GM10847 (cell line): Measurements from ENCODE around the gene RPL32.

ENCODE experiments used
- POLR2A ChIP-seq: IDR thresholded peaks from 2 replicates; pipeline ENCODE4 v1.6.1; 2011; ENCODE audit not compliant: insufficient read length; ENCODE audit errors: extremely low read depth

Gene RPL32

DNA sequence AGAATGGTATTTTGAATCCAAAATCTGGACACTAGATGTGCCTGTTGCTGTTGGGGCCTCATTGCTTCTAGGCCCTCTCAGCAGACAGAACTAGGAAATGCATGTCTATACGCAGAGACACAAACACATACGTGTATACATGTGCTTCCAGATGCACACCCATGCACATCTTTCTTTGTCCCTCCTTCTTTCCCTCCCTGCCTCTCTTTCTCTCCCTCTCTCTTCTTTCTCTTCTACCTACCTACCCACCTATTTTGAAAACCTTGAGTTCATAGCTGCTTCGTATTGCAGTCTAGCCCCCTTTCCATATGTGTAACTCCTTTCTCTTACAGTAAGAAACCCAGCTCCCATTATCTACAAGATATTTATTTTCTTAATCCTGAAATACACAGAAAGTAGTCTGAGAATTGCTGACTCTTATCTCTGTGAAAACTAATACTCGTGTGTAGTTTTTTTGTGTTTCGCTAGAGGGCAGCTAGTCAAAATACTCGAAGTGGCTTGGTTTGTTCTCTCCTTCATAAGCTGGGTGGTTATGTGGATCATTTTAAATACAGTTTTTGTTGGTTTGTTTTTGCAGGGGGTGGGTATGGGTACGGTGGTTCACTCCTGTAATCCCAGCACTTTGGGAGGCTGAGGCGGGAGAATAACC is 18.5 kb downstream of the RPL32 start:
- no peak for TF ChIP-seq POLR2A

DNA sequence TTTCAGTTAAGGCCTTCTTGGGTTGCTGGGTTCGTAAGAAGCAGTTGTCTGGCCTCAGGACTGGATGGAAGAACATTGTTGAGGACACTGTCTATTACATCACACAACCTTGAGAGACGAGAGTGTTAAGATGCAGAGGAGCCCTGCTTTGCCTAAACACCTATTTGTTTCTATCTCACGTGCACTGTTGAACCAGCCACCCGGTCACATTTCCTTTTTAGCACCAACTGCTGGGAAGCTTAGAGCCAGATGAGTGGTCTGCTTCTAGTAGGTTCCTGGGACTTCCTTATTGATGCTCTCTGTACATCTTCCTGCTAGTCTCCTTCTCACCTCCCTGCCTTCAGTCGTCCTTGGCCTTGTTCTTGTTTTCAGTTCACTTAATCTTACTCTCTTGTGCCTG is 22.6 kb downstream of the RPL32 start:
- no peak for TF ChIP-seq POLR2A

DNA sequence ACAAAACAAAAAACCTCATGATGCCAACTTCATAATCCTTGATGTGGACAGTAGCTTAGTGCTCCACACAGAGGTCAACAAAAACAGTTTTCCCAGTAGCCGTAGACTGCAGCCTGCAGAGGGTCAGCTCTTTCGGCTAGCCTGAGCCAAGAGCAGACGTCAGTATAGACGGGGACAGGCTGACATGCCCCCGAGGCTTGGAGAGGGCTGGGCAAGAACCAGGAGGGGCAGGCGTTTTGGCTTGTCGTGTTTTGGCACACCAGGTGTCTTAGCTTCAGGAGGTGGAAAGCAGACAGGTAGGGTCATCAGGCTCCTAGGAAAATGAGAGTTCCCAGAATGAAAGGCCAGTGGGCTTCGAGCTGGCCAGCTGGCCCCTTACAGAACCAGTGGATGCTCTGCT is 23.1 kb downstream of the RPL32 start:
- no peak for TF ChIP-seq POLR2A

DNA sequence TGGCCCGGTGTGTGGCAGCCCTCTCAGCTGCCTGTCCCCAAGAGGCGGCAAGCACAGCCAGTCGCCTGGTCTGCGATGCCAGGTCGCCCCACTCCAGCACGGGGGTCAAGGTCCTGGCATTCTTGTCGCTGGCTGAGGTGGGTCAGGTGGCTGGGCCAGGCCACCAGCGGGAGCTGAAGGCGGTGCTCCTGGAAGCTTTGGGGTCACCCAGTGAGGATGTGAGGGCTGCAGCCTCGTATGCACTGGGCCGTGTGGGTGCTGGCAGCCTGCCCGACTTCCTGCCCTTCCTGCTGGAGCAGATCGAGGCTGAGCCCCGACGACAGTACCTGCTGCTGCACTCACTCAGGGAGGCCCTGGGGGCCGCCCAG is 24.0 kb downstream of the RPL32 start:
- no peak for TF ChIP-seq POLR2A

DNA sequence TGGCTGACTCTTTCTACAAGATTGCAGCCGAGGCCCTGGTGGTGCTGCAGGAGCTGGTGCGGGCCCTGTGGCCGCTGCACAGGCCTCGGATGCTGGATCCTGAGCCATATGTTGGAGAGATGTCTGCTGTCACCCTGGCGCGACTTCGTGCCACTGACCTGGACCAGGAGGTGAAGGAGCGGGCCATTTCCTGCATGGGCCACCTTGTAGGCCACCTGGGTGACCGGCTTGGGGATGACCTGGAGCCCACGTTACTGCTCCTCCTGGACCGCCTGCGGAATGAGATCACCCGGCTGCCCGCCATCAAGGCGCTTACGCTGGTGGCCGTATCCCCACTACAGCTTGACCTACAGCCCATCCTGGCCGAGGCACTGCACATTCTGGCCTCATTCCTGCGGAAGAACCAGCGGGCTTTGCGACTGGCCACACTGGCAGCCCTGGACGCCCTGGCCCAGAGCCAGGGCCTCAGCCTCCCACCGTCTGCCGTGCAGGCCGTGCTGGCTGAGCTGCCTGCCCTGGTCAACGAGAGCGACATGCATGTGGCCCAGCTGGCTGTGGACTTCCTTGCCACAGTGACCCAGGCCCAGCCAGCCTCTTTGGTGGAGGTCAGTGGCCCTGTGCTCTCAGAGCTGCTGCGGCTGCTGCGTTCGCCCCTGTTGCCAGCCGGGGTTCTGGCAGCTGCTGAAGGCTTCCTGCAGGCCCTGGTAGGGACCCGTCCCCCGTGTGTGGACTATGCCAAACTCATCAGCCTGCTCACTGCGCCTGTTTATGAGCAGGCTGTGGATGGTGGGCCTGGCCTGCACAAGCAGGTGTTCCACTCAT is 24.6 kb downstream of the RPL32 start:
- TF ChIP-seq POLR2A = no peak

DNA sequence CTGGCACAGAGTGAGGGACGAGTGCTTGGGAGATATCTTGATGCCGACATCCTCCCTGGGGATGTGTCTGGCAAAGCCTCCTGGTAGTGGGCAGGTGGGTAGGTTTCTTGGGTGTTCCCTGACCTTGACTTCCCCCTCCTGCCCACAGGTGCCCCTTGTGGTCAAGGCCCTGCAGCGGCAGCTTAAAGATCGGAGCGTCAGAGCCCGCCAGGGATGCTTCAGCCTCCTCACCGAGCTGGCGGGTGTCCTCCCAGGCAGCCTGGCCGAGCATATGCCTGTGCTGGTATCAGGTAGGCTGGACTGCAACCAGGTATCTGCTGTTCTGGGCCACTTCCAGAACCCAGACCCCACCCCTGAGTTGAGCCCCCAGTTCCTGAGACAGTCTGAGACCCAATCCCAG is 25.6 kb downstream of the RPL32 start:
- no peak for TF ChIP-seq POLR2A

DNA sequence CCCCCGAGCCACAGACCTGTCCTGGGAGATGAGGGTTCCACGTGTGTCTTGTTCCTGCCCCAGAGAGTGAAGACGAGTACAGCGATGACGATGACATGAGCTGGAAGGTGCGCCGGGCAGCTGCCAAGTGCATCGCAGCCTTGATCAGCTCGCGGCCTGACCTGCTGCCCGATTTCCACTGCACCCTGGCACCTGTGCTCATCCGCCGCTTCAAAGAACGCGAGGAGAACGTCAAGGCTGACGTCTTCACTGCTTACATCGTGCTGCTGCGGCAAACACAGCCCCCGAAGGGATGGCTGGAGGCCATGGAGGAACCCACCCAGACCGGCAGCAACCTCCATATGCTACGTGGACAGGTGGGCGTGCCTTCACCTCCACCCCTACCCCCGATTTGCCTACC is 26.3 kb downstream of the RPL32 start:
- no peak for TF ChIP-seq POLR2A

DNA sequence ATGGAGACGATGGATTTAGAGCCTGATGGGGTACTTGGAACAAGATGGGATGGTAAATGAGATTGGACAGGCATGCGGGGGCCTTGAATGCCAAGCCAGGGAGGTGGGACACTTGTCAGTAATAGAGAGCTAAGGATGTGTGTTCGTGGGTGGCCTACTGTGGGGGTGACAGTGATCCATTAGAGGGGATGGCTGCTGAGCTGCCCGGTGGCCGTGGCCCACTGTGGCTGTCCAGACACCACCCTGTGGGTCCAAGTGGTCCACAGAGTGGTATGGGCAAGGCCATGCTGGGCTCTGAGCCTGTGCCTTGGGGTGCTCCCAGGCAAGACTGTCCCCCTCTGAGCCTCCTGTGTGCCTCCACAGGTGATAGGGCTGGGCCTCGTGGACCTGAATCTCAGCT is 27.4 kb downstream of the RPL32 start:
- no peak for TF ChIP-seq POLR2A

DNA sequence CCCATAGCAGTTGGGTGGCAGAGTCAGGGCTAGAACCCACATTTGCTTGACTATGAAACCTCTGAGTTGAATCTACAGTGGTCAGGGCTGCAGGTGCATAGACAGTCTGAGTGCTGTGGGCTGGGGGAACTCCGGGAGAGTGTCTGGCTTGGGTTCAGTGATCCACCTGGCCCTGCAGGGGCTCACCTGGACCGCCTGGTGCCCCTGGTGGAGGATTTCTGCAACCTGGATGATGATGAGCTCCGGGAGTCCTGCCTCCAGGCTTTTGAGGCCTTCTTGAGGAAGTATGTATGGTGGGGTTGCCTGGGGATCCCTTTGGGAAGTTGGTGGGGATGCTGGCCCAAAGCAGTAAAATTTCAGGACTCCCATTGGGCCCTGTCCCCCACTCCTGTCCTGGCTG is 28.6 kb downstream of the RPL32 start:
- TF ChIP-seq POLR2A = no peak

DNA sequence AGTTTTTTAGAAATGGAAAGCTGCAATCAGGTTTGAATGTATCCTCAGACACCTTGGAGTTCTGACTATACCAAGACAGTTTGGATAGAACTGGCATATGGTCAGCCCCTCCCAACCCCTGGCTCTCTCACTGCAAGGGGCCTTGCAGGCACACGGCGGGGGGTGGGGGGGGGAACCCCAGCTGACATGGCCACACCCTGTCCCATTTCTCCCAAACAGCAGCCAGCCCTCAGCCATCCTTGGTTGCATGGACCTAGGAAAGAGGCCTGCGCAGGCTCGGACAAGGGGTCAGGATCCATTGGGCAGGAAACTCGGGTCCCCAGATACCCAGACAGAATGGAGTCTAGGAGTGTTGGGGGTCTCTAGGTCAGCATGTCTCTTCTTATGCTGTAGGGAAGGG is 30.4 kb downstream of the RPL32 start:
- TF ChIP-seq POLR2A = no peak

DNA sequence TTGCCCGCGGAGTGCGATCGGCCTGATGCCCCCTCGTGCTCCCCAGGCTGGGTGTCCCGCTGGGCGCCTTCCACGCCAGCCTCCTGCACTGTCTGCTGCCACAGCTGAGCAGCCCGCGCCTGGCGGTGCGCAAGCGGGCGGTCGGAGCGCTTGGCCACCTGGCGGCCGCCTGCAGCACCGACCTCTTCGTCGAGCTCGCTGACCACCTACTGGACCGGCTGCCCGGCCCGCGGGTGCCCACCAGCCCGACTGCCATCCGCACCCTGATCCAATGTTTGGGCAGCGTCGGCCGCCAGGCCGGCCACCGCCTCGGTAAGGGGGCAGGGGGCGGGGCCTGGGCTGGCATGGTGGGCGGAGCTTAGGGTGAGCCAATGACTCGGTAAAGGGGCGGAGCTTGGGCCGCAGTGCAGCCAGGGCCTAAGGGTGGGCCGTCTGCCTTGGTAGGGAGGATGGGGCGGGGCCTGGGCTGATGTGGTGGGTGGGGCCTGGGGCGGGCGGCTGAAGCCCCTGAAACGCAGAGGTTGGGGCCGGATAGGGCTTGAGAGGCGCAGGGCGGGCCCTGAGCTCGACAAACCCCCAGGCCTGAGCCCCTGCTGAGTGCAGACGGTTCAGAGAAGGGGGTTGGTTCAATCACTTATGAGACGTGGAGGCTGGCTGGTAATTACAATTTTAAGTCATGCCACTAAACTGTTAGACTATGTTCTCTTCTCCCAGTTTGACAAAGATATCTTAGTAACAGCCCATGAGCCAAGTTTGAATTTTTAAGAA is 31.2 kb downstream of the RPL32 start:
- TF ChIP-seq POLR2A = no peak

DNA sequence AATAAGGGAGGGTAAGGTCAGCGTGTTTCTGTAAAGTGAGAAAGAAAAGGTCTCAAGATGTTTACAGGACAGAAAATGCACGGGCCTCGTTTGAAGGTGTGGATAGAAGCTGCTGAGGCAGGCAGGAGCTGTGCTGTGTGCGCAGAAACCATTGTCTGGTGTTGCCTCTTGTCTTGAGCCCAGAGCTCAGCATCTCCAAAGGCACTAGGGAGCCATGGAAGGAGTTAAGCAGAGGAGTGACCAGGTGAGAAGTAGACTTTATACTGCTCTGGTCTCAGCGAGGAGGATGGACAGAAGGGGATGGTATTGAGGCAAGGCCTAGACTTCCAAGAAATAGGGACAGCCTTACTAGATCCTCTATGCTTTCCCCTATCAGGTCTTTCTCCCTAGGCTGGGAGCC is 31.9 kb downstream of the RPL32 start:
- TF ChIP-seq POLR2A = no peak

DNA sequence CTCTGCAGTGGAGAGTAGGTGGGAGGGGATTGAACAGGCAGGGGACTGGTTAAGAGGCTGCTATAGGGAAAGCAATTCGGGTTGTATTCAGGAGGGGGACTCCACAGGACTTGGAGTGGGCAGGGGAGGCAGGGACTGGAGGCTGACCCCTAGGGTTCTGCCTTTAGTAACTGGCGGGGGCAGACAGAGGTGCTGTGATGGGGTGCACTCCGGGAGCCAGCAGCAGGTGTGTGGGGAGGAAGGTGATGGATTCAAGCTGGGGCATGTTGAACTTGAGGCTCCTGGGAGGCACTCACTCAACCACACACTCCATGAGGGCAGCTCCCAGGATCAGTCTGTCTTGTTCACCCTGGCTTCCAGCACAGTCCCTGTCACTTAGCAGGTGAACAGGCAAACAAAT is 32.4 kb downstream of the RPL32 start:
- no peak for TF ChIP-seq POLR2A

DNA sequence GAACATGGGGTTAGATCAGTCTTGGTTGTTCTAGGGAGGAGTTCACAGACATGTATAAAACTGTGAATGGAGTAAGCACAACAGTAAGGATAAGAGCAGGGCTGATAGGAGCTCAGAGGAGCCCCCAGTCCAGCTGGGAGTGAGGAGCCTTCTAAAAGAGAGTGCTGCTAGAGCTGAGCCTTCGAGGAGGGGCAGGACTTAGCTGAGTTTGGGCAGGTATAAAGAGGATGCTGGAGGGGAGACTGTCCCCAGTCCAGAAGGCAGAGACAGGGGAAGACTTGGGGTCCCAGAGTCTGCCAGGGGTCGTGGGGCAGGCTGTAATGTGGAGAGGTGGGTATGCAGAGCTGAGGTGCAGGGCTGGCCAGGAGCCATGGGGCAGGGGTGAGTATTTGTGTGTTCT is 32.8 kb downstream of the RPL32 start:
- no peak for TF ChIP-seq POLR2A

DNA sequence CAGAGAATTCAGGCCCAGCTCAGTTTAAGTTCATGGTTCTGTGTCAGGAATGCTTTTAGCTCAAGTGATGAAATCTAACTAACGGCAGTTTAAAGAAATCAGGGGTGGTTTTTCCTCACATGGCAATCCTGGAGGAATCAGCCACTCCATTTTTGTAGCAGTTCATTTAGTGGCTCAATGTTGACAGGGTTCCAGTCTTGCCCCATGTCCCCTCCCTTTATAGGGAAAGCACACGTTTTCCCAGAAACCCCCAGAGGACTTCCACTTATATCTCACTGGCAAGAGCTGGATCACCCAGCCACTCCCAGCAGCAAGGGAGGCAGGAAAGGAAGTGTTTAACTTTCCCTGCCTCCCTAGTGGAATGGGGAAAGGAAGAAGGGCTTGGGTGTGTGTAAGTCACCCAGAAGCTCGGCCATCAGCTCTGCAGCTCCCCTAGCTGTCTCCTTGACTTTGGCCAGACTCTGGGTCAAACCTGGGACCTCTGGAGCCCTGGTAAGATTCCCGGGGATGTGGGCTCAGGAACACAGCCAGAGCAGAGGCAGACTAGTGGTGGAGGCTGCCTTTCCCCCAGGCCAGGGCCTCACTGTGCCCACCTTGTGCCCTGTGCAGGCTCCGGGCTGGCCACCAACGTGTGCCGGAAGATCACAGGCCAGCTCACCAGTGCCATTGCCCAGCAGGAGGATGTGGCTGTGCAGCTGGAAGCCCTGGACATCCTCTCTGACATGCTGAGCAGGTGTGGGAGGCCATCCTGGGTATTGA is 33.6 kb downstream of the RPL32 start:
- TF ChIP-seq POLR2A = no peak
